Type B pancreatic cell (in vitro differentiated cells): ENCODE results near the gene RRAGC. TPM values are rescaled to one million over a fixed set of nuclear protein-coding genes. Genes with fewer than 3 reads are reported as not detected.

Source experiments
- DNase-seq: peaks from one replicate; pipeline ENCODE4 v3.0.0; 2021; ENCODE audit warnings: mixed read lengths; ENCODE audit not compliant: unreplicated experiment; ENCODE audit errors: extremely low spot score
- H3K27ac Mint-ChIP-seq: 2 replicates; pipeline ENCODE4 v1.8.0; 2021; ENCODE audit warnings: mild to moderate bottlenecking, mixed read lengths
- H3K27me3 Mint-ChIP-seq: 2 replicates; pipeline ENCODE4 v1.8.0; 2021; ENCODE audit warnings: mixed read lengths
- H3K36me3 Mint-ChIP-seq: 2 replicates; pipeline ENCODE4 v1.8.0; 2021; ENCODE audit warnings: mixed read lengths
- H3K4me1 Mint-ChIP-seq: one replicate; pipeline ENCODE4 v1.8.0; 2021; ENCODE audit warnings: mixed read lengths; ENCODE audit not compliant: unreplicated experiment
- H3K4me3 Mint-ChIP-seq: 2 replicates; pipeline ENCODE4 v1.8.0; 2021; ENCODE audit warnings: mild to moderate bottlenecking, mixed read lengths
- H3K9me3 Mint-ChIP-seq: 2 replicates; pipeline ENCODE4 v1.8.0; 2021; ENCODE audit warnings: mixed read lengths
- long read RNA-seq: library from polyadenylated mRNA; unstranded; transcript quantifications from one replicate; pipeline ENCODE4 v2.0.0, GENCODE V29; 2020
- total RNA-seq: library from RNA; stranded (reverse); gene quantifications from 2 replicates; pipeline ENCODE4 v1.2.1, GENCODE V29; 2021; ENCODE audit warnings: low replicate concordance
- TF ChIP-seq, protein P1 (sequence below): fragments of 200-600 bp; sonication (generic); conservative IDR thresholded peaks from 2 replicates; pipeline ENCODE4 v1.5.0; 2021; ENCODE audit warnings: antibody characterized with exemption, mild to moderate bottlenecking

The RRAGC gene, protein sequence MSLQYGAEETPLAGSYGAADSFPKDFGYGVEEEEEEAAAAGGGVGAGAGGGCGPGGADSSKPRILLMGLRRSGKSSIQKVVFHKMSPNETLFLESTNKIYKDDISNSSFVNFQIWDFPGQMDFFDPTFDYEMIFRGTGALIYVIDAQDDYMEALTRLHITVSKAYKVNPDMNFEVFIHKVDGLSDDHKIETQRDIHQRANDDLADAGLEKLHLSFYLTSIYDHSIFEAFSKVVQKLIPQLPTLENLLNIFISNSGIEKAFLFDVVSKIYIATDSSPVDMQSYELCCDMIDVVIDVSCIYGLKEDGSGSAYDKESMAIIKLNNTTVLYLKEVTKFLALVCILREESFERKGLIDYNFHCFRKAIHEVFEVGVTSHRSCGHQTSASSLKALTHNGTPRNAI
- 25.3 and 26.1 TPM in 2 replicates for total RNA-seq
- long read RNA-seq, partial matches to known transcripts = 0 of 10 reads
- long read RNA-seq, other reads (novel, unspliced or antisense) = 9 of 10 reads

DNA sequence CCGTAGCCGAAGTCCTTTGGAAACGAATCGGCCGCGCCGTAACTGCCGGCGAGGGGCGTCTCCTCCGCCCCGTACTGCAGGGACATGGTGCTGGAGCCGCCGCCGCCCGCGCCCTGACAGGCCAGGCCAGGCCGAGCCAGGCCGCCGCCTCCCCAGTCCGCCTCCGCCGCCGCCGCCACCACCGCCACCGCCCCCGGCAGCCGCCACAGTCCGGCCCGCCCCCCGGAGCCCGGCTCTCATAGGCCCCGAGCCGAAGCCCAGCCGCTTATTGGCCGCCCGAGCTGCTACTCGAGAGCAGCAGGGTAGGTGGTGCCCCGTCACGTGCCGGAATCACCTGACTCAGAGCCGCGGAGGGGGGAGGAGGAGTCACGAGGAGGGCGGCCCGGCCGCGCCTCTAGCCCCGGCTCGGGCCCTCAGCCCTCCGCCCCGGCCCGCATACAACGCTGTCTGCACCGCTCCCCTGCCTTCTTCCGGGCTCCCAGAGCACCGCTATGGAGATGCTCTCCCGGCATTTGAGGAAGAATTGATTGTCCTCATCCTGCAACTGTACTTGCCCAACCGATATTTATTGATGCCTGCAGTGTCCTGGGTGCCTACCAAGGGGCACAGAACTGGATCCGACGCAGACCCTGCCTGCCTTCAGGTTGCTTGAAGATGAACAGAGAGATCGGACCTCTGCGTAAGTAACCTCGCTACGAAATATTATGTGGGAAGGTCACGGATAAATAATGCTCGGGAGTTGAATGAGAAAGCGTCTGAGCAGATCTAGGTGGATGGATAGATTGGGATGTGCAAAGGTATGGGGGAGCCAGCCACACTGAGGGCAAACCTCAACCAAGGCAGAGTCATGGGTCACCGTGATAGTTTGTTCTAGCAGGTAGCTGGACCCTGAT, at the start of gene RRAGC:
Gene RRAGC, minus strand, starts transcription at position 212 of the 893 bp plus-strand sequence. Its CDS starts 126 bp downstream, at position 86.
- H3K27ac Mint-ChIP-seq = peak within 1 kb of the TSS; percentile 95
- TF ChIP-seq, protein P1, sequence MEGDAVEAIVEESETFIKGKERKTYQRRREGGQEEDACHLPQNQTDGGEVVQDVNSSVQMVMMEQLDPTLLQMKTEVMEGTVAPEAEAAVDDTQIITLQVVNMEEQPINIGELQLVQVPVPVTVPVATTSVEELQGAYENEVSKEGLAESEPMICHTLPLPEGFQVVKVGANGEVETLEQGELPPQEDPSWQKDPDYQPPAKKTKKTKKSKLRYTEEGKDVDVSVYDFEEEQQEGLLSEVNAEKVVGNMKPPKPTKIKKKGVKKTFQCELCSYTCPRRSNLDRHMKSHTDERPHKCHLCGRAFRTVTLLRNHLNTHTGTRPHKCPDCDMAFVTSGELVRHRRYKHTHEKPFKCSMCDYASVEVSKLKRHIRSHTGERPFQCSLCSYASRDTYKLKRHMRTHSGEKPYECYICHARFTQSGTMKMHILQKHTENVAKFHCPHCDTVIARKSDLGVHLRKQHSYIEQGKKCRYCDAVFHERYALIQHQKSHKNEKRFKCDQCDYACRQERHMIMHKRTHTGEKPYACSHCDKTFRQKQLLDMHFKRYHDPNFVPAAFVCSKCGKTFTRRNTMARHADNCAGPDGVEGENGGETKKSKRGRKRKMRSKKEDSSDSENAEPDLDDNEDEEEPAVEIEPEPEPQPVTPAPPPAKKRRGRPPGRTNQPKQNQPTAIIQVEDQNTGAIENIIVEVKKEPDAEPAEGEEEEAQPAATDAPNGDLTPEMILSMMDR = no peak
- H3K4me3 Mint-ChIP-seq = peak within 1 kb of the TSS; percentile 95
- H3K4me1 Mint-ChIP-seq = peaks cover 16% of the 10 kb centered on the region
- no peaks in the 10 kb centered on the region for H3K27me3 Mint-ChIP-seq
- peak; percentile 99 for DNase-seq
- H3K36me3 Mint-ChIP-seq = peaks cover 11% of the 10 kb centered on the region
- H3K9me3 Mint-ChIP-seq = no peaks in the 10 kb centered on the region

DNA sequence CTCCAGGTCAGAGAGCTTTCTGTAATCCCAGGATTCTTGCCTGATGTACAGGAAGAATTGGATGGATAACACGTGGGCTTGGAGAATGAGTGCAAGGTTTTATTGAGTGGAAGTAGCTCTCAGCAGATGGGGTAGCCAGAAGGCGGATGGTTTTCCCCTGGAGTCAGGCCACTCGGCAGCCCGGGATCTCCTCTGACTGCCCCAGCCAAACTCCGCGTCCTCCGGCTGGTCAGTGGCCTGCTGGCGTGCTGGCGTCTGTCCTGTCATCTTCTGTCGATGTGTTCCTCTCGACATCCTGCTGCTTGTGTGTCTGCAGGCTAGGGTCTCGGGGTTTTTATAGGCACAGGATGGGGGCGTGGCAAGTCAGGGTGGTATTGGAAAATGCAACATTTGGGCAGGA, 49.2 kb upstream of the RRAGC start:
- Mint-ChIP-seq H3K9me3 (no peaks in the 10 kb centered on the region), H3K27me3 (no peaks in the 10 kb centered on the region)

DNA sequence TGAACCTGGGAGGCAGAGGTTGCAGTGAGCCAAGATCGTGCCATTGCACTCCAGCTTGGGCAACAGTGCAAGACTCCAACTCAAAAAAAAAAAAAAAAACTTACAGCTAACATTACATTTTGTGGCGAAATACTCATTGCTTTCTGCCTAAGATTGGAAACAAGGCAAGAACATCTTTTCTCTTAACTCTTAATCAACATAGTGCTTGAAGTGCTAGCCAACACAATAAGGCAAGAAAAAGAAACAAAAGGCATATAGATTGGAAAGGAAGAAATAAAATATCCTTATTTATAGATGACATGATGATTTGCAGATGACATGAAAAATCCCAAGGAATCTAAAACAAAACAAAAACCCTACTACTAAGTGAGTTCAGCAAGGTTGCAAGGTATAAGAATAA, 46.4 kb upstream of the RRAGC start:
- TF ChIP-seq, protein P1 = no peak
- no peaks in the 10 kb centered on the region for H3K27me3 Mint-ChIP-seq
- no peaks in the 10 kb centered on the region for H3K36me3 Mint-ChIP-seq
- H3K4me3 Mint-ChIP-seq = no peak overlapping the region
- no peak for DNase-seq
- H3K27ac Mint-ChIP-seq = no peak overlapping the region
- H3K9me3 Mint-ChIP-seq = no peaks in the 10 kb centered on the region
- H3K4me1 Mint-ChIP-seq = no peaks in the 10 kb centered on the region

More for the DNA sequence above, 49.2 kb upstream of the RRAGC start:
- no peak overlapping the region for H3K4me3 Mint-ChIP-seq
- H3K27ac Mint-ChIP-seq = no peak overlapping the region
- TF ChIP-seq, protein P1 = no peak
- DNase-seq = no peak
- no peaks in the 10 kb centered on the region for H3K36me3 Mint-ChIP-seq
- no peaks in the 10 kb centered on the region for H3K4me1 Mint-ChIP-seq

DNA sequence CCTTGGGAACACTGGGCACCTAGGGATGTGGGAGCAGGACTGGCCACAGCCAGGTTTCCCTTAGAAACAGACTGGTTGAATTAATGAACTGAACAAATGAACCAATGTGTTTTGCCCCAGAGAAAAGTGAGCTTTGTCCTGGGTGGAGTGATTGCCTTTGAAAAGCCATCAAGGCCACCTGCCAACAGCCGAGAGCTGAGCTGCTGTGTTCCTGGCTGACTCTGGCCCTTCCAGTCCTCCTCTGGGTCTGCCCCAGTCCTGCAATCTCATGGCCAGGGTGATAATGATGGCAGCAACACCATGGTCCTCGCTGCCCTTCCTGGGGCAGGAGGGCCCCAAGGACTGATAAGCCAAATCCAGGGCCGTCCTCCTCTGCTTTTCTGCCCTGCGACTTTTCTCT, 40.0 kb upstream of the RRAGC start:
- Mint-ChIP-seq H3K27ac (no peak overlapping the region), H3K27me3 (no peaks in the 10 kb centered on the region), H3K4me3 (no peak overlapping the region), H3K9me3 (no peaks in the 10 kb centered on the region), H3K36me3 (no peaks in the 10 kb centered on the region), H3K4me1 (no peaks in the 10 kb centered on the region)
- no peak for DNase-seq
- TF ChIP-seq, protein P1 = no peak

DNA sequence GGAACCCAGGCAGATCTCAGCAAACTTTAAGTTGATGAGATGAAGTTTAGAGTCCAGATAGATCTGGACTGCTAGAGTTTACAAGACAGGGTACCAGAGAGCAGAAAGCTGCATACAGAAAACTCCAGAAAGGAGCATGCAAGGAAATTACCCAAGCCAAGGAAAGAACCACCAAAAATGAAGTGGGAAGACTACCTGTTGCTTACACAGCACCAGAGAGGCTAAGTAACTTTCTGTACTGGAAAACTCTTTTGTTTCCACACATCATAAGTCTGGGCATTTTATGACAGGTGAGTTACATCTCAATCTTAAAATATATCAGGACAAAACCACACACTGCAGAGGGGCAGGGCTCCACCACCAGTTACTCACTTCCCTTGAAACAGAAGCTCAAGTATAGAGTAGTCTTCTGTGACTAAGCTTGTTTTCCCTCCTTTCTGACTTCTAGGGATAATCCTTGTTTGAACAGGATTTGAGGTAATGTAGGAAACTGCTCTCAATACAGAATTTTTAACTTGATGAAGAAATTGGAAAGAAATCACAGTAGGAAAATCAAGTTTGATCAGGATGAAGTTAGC, 39.2 kb upstream of the RRAGC start:
- no peak overlapping the region for H3K27ac Mint-ChIP-seq
- no peaks in the 10 kb centered on the region for H3K4me1 Mint-ChIP-seq
- TF ChIP-seq, protein P1 = no peak
- H3K36me3 Mint-ChIP-seq = no peaks in the 10 kb centered on the region
- H3K27me3 Mint-ChIP-seq = no peaks in the 10 kb centered on the region
- H3K4me3 Mint-ChIP-seq = no peak overlapping the region
- H3K9me3 Mint-ChIP-seq = no peaks in the 10 kb centered on the region
- DNase-seq = no peak
